HG02840 (cell line): ENCODE data around the gene ADGRL1.

Experiments used
- ATAC-seq: cut with Tn5 transposase; IDR thresholded peaks from one replicate; pipeline ENCODE4 v1.9.1; 2021; ENCODE audit warnings: mild to moderate bottlenecking, moderate library complexity, moderate number of reproducible peaks; ENCODE audit not compliant: unreplicated experiment, low FRiP score

The ADGRL1 gene

DNA sequence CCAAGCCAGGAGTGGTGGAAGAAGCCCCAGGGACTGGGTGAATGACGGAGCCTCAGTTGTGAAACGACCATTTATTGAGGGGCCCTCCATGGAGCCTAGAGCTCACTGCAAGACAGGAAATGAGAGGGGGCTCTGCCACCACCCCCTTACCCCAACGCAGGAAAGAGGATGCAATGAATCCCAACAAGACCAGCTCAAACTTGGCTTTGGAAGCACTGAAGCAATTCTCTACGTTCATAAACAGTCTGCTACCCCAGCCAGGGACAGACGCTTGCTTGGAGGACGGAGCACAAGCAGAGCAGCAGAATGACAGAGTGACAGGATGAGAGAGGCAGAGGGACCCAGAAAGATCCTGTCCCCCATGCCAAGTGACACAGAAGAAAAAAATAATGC, 89.4 kb downstream of the ADGRL1 start:
- no peak for ATAC-seq

DNA sequence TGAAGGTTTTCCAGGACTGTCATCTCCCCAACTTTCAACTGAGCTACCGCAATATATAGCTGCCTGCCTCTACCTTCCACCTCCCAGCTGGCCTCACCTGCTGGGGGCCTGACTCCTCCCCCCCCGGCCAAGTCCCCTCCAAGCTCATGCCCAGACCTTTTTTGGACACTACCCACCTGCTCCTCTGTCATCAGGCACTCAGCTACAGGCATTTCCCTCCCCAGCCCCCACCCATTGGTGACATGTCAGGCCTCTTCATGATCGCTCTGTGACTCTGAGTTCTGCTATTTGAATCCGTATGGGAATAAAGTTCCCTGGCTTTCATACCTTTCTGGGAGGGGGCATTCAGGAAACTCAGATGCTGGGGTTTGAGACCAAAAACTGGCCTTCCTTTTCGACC, 90.2 kb downstream of the ADGRL1 start:
- ATAC-seq: no peak

DNA sequence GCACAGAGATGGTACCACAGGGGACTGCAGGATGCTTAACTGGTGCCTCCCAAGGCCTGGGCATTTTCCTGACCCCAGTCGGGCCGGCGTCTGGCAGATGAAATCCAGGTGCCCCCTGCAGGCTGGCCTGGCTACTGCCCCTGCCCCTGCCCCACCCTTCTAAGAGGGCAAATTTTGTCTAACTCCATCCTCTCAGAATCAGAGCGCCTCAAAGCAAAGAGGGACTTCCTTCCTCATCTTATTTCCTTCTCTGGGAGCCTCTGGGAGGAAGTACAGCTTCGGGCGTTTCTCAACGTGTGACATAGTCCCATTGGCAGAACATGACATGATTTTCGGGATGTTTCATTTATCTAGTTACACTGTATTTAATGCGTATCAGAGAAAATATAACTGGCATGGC, 91.1 kb downstream of the ADGRL1 start:
- ATAC-seq: no peak

DNA sequence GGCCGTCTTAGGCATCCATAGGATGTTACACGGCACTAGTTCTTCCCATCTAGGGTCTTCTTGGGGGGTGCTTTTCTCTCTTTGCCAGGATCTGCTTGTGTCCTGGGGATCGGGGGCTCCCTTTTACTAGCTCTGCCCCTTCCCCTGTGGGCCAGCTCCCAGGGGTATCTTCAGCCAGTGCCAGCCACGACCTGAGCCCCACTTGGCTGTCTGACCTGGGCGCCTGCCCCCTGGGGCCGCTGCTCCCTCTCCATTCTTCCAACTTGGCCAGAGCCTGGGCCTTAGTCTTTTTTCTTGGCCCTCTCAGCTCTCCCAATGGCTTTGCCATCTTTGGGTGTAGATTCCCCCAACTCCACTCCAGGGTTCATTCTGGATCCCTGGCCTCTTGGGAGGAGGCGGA, 91.5 kb downstream of the ADGRL1 start:
- ATAC-seq: no peak

DNA sequence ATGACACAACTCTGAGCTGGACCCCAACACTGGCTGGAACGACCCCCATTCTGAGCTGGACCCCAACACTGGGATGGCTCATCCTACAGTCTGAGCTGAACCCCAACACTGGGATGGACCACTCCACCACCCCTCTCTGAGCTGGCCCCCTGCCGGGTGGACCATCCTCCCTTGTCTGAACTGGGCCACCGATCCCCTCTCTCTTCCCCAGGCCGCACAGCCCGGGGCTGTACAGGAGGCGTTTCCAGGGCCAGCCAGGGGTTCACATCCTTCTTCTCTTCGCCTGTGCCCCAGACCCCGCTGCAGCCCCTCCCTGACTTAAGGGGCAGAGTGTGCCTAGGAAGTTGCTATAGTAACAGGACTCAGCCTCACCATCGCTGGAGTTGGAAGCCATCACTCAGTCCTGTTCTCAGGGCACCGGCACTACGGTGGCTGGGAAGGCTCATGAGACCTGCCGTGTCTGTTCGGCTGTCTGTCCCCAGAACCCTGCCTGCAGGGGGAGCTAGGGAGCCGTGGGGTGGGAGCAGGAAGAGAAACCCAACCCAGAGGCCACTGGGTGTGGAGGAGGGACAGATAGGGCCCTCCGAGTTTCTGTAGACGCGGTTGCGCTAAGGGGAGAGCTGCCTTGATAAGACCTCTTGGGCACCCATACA, 92.1 kb downstream of the ADGRL1 start:
- no peak for ATAC-seq

DNA sequence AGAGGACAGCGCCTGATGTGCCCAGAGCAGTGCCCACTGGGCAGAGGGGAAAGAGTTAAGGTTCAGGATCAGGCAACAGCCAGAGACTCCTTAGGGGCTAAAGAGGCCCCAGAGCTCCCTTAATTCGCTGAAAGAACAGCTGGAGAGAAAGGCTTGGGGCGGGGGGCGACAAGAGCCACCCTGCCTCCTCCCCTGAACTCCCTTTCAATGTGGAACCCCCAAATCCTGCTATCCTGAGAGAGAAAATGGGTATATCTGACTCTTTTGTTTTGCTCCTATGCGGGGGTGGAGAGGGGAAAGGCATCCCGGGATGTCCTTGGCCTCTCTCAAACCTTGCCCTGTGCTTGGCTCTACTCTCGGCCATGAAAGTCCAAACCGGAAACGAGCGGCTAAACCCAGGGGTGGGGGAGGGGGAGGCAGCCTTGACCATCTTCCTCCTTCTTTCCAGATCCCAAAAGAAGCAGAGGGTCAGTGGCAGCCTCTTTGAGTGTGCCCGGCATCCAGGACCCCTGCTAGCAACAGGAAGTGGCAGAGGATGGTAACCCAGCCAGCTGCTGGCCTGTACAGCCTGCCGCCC, 93.1 kb downstream of the ADGRL1 start:
- ATAC-seq: no peak

DNA sequence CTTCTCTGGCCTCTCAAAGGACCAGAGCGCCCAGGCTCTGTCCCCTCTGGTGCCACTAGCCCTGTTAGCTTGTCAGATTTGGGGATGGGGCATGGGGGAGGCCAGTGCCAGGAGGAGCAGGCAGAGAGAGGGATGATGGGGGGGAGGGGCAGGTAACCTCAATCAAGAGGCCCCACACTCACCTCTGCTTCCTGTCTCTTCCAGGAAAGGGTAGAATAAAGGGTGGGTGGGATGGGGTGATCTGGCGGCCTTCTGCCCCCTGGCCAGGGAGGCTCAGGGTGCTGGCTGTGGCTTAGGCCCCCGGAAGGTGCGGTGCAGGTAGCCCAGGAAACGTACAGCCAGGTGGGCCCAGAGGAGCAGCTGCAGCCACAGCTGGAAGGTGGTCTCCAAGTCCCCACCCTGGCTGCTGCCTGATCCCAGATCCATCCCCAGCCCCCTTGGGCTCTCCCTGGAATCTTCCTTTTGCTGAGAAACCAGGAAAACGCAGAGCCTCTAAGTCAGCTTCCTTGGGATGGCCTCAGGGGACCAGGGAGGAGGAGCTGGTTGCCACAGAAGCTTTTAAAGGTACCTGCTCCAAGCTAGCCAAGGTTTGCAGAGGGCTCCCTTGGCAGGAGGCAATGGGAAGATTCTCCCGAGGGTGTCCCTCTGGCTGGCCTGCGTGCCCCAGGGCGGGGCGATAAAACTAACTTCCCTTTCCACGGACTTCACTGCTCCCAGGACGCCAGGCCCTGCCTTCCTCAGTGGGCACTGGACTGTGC, 93.7 kb downstream of the ADGRL1 start:
- no peak for ATAC-seq

DNA sequence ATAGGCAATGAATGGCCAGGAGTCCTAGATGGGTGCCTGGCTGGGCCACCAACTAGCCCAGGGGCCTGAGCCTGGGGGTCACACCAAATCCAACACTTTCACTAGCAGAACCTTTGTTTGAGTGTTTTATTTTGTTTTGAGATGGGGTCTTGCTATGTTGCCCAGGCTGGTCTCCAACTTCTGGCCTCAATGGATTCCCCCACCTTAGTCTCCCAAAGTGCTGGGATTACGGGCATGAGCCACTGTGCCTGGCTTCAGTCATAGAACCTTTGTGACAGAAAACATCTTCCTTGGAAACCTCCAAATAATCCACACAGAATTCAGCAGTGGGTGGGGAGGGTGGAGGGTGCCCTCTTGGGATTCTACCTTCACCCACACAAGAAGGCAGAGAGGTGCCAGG, 94.5 kb downstream of the ADGRL1 start:
- no peak for ATAC-seq

DNA sequence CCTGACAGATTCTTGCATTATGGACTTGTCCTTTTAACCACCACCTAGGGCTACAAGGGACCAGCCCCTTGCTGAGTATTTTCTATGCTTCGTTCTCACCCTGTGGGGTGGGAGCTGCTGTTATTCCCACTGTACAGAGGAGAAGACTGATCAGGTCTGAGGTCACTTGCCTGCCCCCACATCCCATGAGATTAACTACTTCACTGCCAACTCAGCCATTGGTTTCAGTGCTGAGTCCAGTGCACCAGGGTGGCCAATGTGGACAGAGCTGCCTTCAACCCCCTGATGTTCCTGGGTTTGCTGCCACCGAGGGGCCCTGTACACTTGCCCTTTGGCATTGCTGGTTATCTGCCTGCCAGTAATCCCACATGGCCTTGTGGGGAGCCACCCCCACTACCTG, 95.3 kb downstream of the ADGRL1 start:
- no peak for ATAC-seq

DNA sequence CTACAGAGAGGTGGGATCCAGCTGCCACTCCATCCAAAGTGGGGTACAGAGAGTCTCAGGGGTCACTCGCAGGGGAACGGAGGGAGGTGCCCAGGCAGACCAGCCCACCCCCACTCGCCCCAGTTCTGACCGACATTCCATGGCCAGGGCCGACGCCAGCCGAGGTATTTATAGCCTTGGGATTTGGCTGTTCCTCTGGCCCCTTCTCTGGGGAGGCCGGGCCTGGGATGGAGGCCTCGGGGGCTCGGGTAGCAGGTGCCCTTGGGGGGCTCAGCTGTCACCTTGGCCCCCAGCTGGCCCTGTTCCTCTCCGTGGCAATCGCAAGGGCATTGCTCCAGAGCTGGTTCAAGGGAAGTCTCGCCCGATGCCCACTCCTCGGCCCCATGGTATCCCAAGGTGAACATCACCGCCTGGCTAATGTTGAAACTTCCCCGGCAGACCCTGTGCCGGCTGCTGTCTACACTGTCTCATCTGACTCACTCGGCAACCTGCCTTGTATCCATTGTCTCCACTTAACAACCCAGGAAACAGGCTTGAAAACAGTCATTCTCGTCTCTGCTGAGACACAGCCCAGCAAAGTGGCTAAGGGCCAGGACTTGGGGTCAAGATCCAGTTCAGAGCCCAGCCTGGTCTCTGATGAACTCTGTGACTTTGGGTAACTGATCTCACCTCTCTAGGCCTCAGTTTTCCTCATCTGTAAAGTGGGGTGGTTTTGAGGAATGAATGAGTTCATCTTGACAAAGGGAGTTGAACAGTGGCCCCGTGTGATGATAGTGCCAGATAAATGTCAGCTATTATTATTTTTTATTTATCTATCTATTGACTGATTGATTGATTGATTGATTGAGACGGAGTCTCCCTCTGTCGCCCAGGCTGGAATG, 98.1 kb downstream of the ADGRL1 start:
- no peak for ATAC-seq

DNA sequence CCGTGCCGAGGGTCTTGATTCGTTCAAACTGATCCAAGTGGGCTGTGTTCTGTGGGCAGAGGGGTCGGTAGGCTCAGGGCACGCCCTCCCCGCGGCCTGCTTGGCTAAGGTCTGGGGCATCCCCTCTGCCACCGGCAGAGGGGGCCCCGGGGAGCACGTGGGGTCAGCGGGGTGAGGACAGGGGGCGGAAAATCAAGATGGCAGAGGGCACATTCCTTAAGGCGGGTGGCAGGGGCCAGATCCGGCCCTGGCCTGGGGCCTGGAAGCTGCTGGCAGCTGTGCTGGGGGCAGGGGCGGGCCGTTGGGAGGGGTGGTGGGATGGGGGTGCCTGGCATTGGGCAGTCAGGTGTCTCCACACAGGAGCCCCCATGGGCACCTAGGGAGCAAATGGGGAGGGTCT, 99.1 kb downstream of the ADGRL1 start:
- ATAC-seq: no peak

DNA sequence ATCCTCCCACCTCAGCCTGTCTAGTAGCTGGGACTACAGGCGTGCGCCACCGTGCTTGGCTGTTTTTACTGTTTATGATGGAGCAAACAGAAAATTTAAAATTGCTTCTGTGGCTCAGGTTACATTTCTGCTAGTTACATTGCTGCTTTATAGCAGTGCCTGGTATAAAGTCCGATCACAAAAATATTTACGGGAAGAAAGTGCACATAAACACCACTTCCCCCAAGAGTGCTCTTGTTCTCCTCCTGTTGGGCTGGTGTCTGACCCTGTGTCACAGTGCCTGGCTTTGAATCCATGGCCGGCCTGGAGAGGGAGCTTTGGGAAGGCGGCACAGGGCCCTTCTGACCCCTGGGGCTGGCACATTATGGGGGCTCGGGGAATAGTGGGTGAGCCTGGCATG, 100.3 kb downstream of the ADGRL1 start:
- no peak for ATAC-seq

DNA sequence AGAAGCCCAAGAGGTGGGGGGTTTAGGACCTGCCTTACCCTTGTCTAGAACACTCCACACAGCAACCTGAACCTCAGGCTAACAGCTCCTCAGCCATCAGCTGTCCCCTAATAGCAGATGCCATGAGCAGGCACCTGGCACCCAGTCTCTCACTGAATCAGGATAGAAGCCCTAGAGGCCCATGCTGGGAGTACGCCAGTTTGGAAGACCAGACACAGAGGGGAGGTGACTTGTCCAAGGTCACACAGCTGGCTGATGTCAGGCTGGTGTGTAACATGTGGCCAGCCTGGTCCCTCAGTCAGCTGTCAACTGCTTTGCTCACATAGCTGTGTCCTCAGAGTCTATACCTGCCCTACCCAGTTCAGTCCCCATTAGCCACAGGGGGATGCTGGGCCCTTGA, 102.7 kb downstream of the ADGRL1 start:
- ATAC-seq: no peak

DNA sequence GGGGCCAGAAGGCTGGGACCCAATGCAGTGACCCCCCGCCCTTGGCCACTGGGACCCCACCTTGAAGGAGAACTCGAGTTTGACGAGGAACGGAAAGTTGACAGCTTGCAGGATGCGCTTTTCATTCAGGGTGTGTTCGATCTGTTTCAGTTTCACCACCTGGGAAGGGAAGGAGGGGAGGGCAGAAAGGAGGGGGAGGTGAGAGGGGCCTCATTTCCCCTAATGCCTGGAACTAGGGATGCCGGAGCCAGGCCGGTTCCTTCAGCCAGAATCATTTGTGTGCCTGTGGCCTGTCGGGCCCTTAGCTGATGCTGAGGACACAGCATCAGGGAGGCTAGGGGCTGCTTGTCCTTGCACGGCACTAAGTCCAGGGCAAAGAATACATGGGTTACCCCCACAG, 103.2 kb downstream of the ADGRL1 start:
- no peak for ATAC-seq

DNA sequence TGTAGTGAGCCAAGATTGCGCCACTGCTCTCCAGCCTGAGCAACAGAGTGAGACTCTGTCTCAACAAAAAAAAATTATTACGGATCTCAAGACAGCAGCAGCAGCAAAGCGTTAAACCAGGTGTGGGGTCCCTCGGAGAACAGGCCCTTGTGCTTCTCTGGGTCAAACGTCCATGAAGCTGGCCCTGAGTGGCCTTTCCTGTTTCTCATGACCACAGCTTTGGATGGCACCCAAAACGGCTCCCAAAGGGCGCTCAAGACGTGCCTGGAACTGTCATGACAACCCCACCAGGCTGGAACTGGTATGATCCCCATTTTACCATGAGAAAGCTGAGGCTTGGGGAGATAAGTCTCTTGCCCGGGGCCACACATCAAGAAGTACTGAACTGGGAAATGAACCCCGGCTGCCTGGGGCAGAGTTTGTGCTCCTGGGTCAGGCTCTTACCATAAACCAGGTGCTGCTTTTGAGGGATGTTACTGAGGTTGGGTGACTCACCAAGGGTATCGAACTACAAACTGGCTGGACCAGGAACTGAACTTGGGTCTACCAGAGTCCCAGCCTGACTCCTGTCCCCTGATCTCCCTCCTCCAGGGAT, 103.8 kb downstream of the ADGRL1 start:
- ATAC-seq: no peak

DNA sequence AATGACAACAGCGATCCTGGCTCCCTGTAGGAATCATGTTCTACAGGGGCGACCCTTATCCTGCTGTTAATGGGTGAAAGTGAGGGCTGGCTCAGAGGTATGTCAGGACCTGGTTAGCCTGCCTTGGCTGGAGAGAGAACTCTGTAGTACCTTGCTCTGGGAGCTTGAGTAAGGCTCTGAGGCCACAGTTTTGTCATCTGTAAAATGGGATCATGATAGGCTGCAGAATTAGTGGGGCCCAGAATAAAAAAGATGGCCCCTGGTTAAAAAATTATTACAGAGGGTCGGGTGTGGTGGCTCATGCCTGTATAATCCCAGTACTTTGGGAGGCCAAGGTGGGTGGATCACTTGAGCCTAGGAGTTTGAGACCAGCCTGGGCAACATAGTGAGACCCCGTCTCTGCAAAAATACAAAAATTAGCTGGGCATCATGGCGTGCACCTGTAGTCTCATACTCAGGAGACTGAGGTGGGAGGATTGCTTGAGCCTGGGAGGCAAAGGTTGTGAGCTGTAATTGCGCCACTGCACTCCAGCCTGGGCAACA, 104.9 kb downstream of the ADGRL1 start:
- no peak for ATAC-seq
